Fibroblast of the aortic adventitia (primary cell): ENCODE measurements around the gene RTN4RL2. TPM values are rescaled to one million over a fixed set of nuclear protein-coding genes. Genes with fewer than 3 reads are reported as not detected.

Source experiments
- DNase-seq: peaks from one replicate; pipeline ENCODE4 v3.0.0-alpha.2; 2010; ENCODE audit warnings: low read depth
- H3K4me3 ChIP-seq: 2 replicates; pipeline ENCODE4 v1.5.1; 2011; ENCODE audit warnings: low read depth, mild to moderate bottlenecking, control low read depth, low read length, moderate library complexity
- CTCF ChIP-seq: IDR thresholded peaks from 2 replicates; pipeline ENCODE4 v1.5.1; 2011; ENCODE audit warnings: mild to moderate bottlenecking, low read length, control low read depth, inconsistent platforms; ENCODE audit not compliant: insufficient read depth
- total RNA-seq: library from RNA; depleted of rRNA; stranded (reverse); fragments of >200 nt; gene quantifications from 2 replicates; pipeline ENCODE4 v1.2.3, GENCODE V29; 2012; ENCODE audit warnings: low replicate concordance

RTN4RL2 gene
- total RNA-seq, 1 donor = 0.09 TPM

GRCh38 chr11:57506522-57506921, 46.2 kb downstream of the RTN4RL2 start:
- H3K4me3 ChIP-seq = no peak overlapping the region
- no peak for TF ChIP-seq CTCF
- no peak for DNase-seq

- TF ChIP-seq CTCF = no peak
- no peak for DNase-seq
- H3K4me3 ChIP-seq = no peak overlapping the region
These were observed 48.2 kb downstream of the RTN4RL2 start for GRCh38 chr11:57508341-57509170.

GRCh38 chr11:57511741-57512430, 51.6 kb downstream of the RTN4RL2 start:
- TF ChIP-seq CTCF = no peak
- DNase-seq = no peak
- no peak overlapping the region for H3K4me3 ChIP-seq

DNA sequence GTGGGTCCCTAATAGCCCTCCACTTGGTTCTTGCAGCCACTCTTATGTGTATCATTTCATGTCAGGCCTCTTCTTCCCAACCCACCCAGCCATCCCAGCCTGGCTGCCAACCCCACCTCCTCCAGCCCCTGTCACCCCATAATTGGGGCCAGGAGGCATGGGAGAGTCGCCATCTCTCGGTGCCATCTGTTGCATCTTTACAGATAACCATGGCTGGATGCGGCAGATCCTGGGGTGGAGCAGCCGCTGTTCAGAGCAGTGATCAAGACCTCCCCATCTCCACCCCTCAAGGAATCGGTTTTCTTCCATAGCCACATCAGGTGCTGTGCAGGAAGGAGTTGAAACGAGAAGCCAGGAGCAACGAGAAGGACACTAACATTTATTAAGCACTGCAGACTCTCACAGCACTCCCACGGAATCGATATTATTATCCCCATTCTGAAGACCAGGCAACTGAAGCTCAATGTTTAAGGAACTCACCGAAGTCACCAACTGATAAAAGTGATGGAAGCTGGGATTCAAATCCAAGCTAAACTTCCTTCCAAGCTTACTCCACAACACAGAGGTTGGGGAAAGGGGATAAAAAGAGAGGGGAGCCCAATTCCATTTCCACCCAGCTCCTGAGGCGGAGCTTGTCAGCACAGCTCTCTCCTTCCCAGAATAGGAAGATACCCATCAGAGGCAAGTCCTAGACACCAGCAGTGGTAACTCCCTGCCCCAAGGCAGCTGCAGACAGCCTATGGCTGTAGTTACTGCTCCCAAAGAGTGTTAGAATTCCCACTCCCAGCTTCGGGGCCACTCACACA, 52.5 kb downstream of the RTN4RL2 start:
- no peak for TF ChIP-seq CTCF
- DNase-seq = no peak
- no peak overlapping the region for H3K4me3 ChIP-seq

- peak overlapping the region; percentile 13 for H3K4me3 ChIP-seq
- no peak for TF ChIP-seq CTCF
- DNase-seq = no peak
These were observed 53.1 kb downstream of the RTN4RL2 start for GRCh38 chr11:57513452-57513795.

- DNase-seq = peak; percentile 27
These were observed 53.7 kb downstream of the RTN4RL2 start for GRCh38 chr11:57513911-57514537.

More at GRCh38 chr11:57513911-57514537, 53.7 kb downstream of the RTN4RL2 start:
- TF ChIP-seq CTCF = no peak
- H3K4me3 ChIP-seq = peak overlapping the region; percentile 85
